GM21576 (cell line): ENCODE results near the gene CCDC127.
"Not testable (repeated sequence)": the region's sequence is repeated elsewhere in the genome, so short reads cannot be mapped to it uniquely, and the experiment has no call there.

ENCODE experiments used
- ATAC-seq: cut with Tn5 transposase; IDR thresholded peaks from one replicate; pipeline ENCODE4 v1.9.1; 2021; ENCODE audit warnings: mild to moderate bottlenecking, moderate library complexity; ENCODE audit not compliant: unreplicated experiment

CCDC127 gene

DNA sequence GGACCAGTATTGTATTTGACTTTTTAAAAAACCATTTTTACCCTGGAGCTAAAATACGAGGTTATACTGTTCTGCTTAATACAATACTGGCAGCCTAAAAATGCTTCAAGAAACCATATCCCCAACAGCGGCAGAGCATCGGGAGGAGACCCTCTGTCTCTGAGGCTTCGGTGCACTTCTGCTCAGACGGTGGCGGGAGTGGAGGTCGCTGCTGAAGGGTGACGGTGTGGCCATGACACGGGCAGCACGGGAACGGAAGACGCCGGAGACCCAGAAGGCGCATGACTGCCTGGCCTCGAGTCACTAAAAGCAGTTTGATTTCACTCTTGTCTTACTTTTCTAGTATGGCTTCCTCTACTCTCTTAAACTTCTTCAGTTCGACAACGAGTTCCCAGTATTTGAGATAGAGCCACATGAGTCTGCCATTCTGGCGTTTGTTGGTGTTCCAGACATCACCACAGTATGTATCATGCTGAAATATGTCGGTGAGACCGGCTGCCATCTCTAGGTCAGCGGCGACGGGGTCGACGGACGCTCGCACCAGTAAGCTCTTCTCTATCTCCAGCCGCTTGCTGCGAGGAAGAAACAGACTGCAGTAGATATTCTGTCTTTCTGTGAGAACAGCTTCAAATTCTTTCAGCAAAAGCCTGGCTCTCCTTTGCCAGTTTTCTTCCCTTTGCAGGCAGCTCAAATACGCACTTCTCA, 12.8 kb downstream of the CCDC127 start:
- ATAC-seq: no peak

DNA sequence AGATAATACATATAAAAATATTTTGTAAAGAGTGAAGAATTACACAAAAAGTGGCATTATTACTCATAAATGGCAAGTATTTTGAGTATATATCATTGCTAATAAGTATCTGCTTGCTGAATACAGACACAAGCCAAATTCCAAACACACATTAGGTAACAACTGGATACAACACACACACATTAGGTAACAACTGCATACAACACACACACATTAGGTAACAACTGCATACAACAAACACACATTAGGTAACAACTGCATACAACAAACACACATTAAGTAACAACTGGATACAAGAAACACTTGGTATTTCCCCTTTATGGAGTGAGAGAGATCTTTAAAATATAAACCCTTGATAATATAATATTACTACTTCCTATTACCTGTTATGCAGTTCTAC, 13.5 kb downstream of the CCDC127 start:
- ATAC-seq: no peak

DNA sequence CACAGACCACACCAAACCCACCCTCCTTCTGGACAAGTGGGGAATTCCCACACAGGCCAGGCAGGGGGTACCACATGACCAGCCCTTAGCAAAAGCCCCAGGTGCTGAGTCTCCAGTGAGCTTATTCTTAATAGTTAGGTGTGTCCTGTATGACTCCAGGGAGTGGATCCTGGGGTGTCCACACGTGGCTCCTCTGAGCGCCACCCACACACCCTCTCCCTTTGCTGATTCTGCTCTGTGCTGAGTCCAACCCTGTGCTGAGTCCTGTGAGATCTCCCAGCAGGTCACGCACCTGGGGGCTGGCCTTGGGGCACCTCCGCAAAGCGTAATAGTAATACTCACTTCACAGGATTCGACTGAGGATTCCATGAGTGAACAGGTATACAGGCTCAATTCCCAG, 14.0 kb downstream of the CCDC127 start:
- no peak for ATAC-seq

DNA sequence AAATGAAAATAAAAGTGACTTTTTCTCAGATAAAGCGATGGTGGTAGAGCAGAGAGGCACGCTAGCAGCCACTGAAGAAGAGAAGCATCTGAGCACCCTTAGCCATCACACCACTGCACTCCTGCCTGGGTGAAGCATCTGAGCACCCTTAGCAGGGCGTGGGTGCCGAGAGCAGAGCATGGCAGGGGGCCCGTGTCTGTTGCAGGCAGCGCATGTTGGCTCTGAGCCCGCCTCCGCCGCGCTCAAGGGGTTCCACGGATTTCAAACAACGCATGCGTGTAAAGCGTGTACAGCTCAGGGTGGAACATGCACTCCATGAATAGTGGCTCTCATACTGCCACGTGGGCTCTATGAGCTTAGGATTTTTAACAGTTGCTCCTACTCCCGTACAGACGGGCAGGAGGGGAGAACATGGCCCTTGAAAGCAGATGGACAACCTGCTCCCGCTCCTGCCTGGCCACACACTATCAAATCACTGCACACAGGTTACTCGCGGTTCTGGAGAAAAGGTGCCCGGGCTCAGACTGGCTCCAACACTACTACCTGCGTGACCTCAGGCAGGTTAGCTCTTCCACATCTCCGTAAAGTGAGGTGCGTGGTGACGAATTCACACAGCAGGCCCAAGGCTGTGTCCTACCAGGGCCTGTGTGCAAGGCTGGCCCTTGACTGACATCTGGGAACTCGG, 14.6 kb downstream of the CCDC127 start:
- ATAC-seq: no peak

DNA sequence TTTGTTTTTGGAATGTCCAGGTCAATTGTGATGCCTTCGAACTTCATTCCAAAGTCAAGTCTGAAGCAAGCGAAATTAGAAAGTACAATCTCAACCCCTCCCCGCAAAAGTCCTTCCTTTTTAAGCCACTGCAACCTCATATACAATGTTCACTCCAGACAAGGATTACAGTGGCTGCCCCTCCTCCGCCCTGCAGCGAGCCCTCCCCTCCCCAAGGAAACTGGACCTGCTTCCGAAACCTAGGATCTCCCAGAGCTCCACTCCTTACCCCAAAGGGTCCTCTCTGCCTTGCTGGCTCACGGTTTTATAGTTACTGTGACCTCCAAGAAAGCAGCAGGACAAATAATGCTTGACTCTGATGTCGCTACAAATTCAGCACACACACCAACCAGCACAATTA, 16.3 kb downstream of the CCDC127 start:
- ATAC-seq: no peak

DNA sequence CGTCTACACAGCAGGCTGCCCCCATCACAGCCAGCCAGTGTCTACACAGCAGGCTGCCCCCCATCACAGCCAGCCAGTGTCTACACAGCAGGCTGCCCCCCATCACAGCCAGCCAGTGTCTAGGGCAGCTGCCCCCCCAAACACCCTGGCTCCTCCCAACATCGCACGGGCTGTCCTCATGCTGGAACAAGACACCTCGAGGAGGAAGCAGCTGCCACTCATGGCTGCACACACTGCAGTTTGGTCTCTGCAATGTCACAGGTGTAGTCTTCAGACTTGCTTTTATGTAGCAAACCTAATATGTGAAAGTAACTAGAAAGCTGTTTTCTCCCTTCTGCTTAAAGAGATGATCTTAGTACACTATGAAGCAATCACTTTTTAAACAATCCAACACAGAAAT, 17.0 kb downstream of the CCDC127 start:
- ATAC-seq: no peak

DNA sequence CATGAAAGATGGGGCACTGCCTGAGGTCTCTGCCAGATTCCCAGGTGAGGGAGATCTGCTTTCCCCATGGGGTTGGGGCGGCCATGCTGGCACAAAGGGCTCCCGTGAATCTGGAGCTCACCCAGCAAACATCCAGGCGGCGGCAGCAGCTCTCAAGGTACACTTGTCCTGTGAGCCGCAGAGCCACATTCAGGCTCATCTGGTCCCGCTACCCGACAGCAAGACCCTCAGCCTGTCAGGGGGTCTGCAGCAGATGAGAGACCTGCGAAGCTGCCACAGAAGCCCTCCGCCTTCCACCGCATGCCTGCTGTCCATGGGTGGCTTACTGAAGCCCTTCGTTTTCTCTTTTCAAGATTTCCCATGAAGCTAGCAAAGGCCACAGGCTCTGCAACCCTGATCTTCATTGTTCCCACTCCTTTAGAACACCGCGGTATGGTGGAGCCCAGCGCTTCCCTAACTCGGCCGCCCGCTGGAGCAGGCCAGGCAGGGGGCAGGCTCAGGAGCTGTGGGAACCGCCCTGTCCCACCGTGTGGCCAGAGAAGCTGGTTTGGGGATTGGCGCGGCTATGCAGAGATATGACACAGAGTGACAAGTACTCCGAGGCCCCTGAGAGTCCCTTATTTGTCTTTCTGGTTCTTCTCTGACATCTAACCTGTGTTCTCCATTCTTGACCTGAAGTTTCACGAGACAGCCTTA, 17.9 kb downstream of the CCDC127 start:
- no peak for ATAC-seq

DNA sequence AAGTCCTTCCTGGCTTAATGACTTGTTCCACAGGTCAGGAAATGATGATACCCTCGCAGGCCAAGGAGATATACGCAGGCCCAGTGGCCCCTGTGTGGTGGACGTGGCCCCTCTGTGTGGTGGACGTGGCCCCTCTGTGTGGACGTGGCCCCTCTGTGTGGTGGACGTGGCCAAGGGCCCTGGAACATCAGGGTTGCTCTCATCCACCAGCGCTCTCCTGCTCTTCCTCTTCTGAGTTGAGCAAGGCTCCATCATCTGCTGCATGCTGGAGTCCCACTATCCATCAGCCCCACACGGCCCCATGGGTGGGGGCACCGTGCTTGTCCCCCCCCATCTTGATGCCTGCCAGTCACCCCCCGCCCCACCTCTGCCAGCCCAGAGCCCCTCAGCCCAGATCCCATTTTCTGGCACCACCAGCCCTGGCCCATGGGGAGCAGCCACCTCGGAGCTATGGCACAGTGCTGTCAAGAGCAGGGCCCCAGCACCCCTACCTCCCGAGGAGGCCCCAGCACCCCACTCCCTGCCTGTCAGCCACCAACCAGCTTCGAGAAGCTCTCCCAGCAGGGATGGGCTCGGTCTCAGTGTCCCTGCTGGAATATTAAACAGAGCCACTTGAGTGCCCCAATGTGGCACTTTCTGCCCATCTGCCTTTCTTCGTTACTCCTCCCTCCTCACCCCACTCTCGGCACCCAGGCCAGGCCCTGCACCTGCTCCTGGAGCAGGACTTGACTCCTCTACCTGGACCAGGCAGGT, 18.6 kb downstream of the CCDC127 start:
- ATAC-seq: no peak

DNA sequence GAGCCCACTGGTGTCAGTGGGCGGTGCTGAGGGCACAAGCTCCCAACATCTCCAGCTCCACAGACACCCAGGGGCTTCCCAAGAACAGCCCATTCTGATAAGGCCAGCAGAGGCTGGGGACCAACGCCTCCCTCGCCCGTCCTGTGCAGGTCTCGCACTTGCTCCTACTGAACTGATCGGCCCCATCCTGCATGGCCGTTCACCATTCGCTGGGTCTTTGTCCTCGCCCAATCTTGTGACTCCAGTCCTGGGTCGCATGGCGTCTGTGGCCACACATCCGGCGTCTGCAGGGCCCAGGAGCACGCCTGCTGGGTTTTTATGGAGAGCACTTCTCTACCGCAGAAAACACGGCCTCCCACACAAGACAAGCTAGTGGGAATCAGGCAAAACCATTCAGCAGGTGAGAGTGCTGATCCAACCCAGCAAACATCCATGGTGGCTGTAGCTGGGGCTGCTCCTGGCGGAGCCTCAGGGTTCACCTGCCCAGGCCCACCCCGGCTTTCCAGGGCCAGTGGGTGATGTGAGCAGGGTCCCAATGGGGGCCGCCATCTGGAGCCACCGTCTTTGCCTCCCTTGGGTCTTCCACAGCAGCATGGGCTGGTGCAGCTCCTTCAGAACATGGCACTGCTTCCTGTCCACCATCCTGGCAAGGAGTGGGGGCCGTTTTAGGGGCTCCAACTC, 19.3 kb downstream of the CCDC127 start:
- ATAC-seq: no peak

DNA sequence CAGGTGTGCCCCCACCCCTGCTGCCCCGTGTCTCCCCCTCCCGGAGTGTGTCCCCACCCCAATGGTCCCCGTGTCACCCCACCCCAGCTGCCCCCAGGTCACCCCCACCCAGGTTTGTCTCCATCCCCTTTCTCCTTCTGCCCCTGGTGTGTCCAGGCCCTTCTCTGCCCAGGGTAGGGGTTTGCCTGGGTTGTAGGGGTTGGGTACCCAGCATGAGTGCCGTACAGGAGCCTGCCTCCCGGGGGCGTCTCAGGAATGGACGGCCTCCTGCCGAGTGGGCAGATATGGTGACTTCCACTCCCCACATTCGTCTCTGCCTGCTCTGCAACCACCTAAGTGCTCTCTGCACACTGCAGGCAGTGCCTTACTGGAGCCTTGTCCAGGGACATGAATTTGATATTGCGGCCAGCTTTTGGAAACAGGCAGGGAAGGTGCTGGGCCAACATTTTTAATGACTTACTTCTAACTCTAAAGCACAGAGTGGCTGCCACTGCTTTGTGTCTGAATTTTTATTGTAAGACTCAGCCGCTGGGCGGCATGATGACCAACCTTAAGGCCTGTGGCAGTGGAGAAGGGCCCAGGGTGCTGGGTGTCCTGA, 20.0 kb downstream of the CCDC127 start:
- ATAC-seq: no peak

DNA sequence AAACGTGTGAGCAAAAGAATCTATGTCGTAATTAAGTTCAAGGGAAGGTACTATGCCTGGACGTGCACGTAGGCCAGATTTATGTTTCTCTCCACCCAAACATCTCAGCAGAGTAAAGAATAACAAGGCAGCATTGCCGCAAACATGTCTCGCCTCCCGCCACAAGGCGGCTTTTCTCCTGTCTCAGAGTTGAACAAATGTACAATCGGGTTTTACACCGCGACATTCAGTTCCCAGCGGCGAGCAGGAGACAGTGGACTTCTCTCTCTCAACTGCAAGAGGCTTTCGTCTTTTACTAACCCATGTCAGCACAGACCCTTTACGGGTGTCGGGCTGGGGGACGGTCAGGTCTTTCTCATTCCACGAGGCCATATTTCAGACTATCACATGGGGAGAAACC, 20.9 kb downstream of the CCDC127 start:
- not testable (repeated sequence) for ATAC-seq

DNA sequence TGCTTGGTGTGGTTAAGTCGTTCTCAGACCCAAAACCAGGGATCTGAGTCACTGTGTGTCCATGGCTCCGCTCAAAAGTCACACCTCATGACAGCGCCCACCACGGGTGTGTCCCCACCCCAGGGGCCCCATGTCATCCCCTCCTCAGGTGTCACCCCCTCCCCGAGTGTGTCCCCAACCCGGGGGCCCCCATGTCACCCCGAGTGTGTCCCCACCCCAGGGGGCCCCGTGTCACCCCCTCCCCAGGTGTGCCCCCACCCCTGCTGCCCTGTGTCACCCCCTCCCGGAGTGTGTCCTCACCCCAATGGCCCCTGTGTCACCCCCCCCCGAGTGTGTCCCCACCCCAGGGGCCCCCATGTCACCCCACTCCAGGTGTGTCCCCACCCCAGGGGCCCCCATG, 21.6 kb downstream of the CCDC127 start:
- ATAC-seq: no peak

DNA sequence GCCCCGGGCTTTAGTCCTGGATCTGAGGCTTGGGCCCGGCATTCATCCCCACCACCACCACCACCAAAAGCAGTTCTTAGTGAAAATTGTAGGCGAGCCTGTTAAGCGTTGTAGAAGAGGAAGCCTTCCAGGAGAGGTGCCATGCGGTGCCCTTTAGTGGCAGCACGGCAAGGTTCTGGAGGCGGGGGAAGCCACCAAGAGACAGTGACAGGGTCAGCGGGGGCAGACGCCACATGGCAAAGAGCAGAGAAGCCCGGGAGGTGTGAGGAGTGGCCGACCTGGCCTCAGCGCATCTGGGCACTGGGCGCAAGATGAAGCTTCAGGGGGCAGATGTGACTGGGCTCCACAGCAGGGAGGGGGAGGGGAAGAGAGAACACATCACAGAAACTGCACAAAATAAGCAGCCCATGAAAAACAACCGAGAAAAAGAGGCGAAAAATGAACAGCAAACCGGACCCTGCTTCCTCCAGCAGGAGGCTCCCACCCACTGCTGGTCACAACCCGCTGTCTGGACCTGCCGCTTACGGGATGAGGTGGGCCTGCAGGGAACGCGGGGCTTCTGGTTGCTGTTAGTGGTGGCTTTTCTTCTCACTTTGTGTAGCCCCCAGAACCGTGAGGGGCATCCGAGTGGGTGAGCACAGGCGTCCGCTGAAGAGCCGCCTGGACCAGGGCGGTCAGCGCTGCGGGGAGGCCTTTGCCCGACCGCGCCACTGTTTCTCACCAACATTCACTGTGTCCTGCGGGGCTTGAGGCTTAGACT, 22.4 kb downstream of the CCDC127 start:
- ATAC-seq: no peak

DNA sequence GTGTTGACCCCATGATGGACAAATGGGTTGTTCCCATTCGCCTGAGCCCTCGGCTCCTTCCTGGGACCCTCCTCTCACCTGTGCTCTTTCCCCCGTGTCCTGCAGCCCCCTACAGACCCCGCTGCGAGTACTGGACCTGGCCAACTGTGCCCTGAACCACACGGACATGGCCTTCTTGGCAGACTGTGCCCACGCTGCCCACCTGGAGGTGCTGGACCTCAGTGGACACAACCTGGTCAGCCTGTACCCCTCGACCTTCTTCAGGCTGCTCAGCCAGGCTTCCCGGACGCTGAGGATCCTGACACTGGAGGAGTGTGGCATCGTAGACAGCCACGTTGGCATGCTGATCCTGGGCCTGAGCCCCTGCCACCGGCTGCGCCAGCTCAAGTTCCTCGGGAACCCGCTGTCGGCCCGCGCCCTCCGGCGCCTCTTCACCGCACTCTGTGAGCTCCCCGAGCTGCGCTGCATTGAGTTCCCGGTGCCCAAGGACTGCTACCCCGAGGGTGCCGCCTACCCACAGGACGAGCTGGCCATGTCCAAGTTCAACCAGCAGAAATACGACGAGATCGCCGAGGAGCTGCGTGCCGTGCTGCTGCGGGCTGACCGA, 23.2 kb downstream of the CCDC127 start:
- ATAC-seq: no peak

DNA sequence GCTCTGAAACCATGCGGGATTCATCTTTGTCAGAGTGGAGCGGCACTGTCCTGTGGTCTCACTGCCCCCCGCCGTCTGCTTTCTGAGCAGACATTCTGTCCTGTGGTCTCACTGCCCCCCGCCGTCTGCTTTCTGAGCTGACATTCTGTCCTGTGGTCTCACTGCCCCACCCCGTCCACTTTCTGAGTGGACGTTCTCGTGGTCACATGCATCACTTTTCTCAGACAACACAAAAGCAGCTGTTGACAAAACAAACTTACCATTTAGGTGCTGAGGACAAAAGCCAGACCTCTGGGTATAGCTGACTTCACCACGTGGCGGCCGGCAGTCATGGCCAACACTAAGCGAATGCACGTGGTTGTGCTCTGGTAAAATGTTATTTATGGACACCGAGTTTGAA, 23.9 kb downstream of the CCDC127 start:
- no peak for ATAC-seq

DNA sequence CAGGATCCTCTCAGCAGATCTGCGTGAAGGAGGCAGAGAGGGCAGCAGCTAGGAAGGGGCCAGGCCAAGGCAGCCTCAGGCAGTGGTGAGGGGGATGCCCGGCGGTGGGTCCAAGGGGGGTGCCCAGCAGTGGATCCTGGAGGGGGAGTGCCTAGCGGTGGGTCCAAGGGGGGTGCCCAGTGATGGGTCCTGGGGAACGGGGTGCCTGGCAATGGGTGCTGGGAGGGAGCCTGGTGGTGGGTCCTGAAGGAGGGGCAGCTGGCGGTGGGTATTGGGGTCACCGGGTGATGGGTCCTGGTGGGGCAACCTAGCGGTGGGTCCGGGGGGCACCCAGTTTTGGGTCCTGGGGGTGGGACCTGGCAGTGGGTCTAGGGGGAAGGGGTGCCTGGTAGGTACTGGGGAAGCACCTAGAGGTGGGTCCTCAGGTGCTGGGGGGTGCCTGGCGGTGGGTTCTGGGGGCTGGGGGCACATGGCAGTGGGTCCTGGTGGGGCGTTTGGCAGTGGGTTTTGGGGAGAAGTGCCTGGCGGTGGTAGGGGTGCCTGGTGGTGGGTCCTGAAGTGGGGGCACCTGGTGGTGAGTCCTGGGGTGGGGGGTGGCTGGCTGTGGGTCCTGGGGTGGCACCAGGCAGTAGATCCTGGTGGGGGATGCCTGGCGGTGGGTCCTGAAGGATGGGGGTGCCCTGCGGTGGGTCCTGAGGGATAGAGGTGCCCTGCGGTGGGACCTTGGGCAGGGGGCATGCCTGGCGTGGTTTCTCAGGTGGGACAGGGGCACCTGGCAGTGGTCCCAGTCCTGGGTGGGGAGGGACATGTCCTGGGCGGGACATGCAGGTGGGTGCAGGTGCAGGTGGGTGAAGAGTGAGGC, 24.8 kb downstream of the CCDC127 start:
- no peak for ATAC-seq

DNA sequence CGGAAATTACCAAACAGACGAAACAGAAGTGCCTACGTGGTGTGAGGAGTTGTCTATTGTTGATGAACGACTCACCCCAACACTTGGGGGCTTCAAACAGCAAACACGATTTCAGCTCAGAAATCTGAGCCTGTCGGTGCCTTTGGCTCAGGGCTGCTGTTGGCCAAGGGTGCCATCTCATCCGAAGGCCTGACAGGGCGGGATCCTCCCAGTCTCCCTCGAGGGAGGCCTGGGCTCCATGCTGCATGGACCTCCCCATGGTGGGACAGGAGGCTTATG, 25.3 kb downstream of the CCDC127 start:
- ATAC-seq: no peak

DNA sequence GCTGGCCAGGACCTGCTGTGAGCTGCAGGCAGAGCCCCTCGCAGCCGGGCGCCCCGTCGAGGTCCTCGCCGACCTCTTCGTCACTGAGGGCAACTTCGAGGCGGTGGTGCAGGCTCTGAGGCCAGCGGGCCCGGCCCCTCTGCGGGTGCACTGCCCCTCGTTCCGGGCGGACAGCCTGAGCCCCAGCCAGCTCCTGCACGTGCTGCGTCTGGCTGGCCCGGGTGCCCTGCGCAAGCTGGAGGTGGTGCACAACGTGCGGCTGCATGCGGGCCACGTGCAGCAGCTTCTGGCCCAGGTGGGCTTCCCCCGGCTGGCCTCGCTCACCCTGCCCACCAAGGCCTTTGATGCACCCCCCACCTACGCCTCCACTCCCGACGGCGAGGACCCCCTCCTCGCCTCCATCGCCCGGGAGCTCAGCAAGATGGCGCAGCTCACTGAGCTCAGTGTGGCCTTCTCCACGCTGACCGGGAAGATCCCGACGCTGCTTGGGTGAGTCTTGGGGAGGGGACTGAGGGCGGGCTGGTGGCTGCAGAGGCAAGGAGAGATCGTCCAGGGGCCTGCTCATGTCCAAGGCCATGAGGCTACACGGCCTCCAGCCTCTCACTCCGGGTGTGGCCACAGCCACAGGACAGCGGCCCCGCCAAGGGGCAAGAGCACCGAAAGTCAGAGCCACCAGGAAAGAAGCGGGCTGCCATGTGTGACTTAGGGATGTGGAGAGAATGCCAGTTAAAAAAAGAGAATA, 25.8 kb downstream of the CCDC127 start:
- no peak for ATAC-seq
